HEK293T (cell line): ENCODE results near the gene HTR1B.

Source experiments
- ARNT ChIP-seq: fragments of 450-650 bp; IDR thresholded peaks from 2 replicates; pipeline ENCODE4 v1.6.1; 2017; ENCODE audit warnings: mild to moderate bottlenecking
- BHLHE40 ChIP-seq: fragments of 450-650 bp; IDR thresholded peaks from 2 replicates; pipeline ENCODE4 v1.6.1; 2016; ENCODE audit warnings: mild to moderate bottlenecking, moderate library complexity, borderline replicate concordance
- CTBP1 ChIP-seq: fragments of 450-650 bp; IDR thresholded peaks from 2 replicates; pipeline ENCODE4 v1.6.1; 2016; ENCODE audit warnings: borderline replicate concordance
- FOXK2 ChIP-seq: fragments of 450-650 bp; IDR thresholded peaks from 2 replicates; pipeline ENCODE4 v1.6.1; 2016; ENCODE audit warnings: mild to moderate bottlenecking
- FOXM1 ChIP-seq: fragments of 450-650 bp; IDR thresholded peaks from 2 replicates; pipeline ENCODE4 v1.6.1; 2017; ENCODE audit warnings: mild to moderate bottlenecking, borderline replicate concordance
- NFRKB ChIP-seq: fragments of 450-650 bp; IDR thresholded peaks from 2 replicates; pipeline ENCODE4 v1.6.1; 2016; ENCODE audit warnings: mild to moderate bottlenecking, moderate library complexity
- SP1 ChIP-seq: fragments of 450-650 bp; IDR thresholded peaks from 2 replicates; pipeline ENCODE4 v1.6.1; 2017
- SUZ12 ChIP-seq: fragments of 450-650 bp; IDR thresholded peaks from 2 replicates; pipeline ENCODE4 v1.6.1; 2016; ENCODE audit warnings: mild to moderate bottlenecking

GRCh38 chr6:77440206-77440976 is 22.9 kb downstream of the HTR1B start:
- TF ChIP-seq SUZ12 (no peak), NFRKB (no peak), CTBP1 (no peak), SP1 (no peak), FOXK2 (no peak), BHLHE40 (no peak), ARNT (no peak), FOXM1 (no peak)
